Caco-2 (cell line): ENCODE measurements around the gene WLS. TPM values are rescaled to one million over a fixed set of nuclear protein-coding genes. Genes with fewer than 3 reads are reported as not detected.

Source experiments
- BruUV-seq: library from RNA; stranded (reverse); fragments of 400-500 nt; replicated peaks from 2 replicates; lab custom pipeline; 2021; lab: Mats Ljungman, UMichigan
- CTCF ChIA-PET: fragments of 300-600 bp; sonication (Branson Sonifier 250); formaldehyde crosslinking; loops from one replicate; lab custom pipeline; 2022; ENCODE audit warnings: antibody characterized with exemption; lab: Charles Lee
- POLR2A ChIA-PET: fragments of 300-600 bp; sonication (Branson Sonifier 250); formaldehyde crosslinking; loops from one replicate; lab custom pipeline; 2022; ENCODE audit warnings: antibody characterized with exemption; lab: Charles Lee
- DNase-seq, 2 experiments: peaks; one replicate each; pipeline versions ENCODE4 v3.0.0 to v3.0.0-alpha.2; 2020 to 2022
- H3K27me3 ChIP-seq: replicated peaks from 2 replicates; pipeline ENCODE4 v1.6.0; 2011; ENCODE audit warnings: low read length; ENCODE audit not compliant: control insufficient read depth, insufficient read depth
- H3K36me3 ChIP-seq: 2 replicates; pipeline ENCODE4 v1.5.1; 2011; ENCODE audit warnings: low read length; ENCODE audit not compliant: control insufficient read depth, insufficient read depth
- H3K4me1 ChIP-seq: fragments of 250-450 bp; sonication (Bioruptor Pico); 2 replicates; pipeline ENCODE4 v1.5.1; 2020; ENCODE audit warnings: mild to moderate bottlenecking
- H3K4me3 ChIP-seq: 2 replicates; pipeline ENCODE4 v1.5.1; 2011; ENCODE audit warnings: low read depth, mild to moderate bottlenecking, control low read depth, low read length
- H3K9me3 ChIP-seq: fragments of 250-450 bp; sonication (Bioruptor Pico); 2 replicates; pipeline ENCODE4 v1.5.1; 2020; ENCODE audit warnings: mild to moderate bottlenecking, moderate library complexity
- H3K27ac Mint-ChIP-seq: one replicate; pipeline ENCODE4 v1.8.0; 2022; ENCODE audit warnings: mixed read lengths; ENCODE audit not compliant: unreplicated experiment
- H3K27me3 Mint-ChIP-seq: one replicate; pipeline ENCODE4 v1.8.0; 2022; ENCODE audit warnings: mixed read lengths; ENCODE audit not compliant: insufficient read depth, unreplicated experiment
- H3K36me3 Mint-ChIP-seq: one replicate; pipeline ENCODE4 v1.8.0; 2022; ENCODE audit warnings: mild to moderate bottlenecking, mixed read lengths; ENCODE audit not compliant: insufficient read depth, unreplicated experiment
- H3K4me1 Mint-ChIP-seq: one replicate; pipeline ENCODE4 v1.8.0; 2022; ENCODE audit warnings: low read depth, mixed read lengths; ENCODE audit not compliant: unreplicated experiment
- H3K4me3 Mint-ChIP-seq: one replicate; pipeline ENCODE4 v1.8.0; 2022; ENCODE audit warnings: mild to moderate bottlenecking, moderate library complexity, mixed read lengths; ENCODE audit not compliant: unreplicated experiment
- H3K9me3 Mint-ChIP-seq: one replicate; pipeline ENCODE4 v1.8.0; 2022; ENCODE audit warnings: mixed read lengths; ENCODE audit not compliant: unreplicated experiment
- CTCF ChIP-seq, 2 experiments: fragments of 200-600 bp in 1 of 2; IDR thresholded peaks; 1 replicate in 1 of 2; 2 replicates in 1 of 2; pipeline versions ENCODE4 v1.5.1 to v1.8.0; 2011 to 2022; ENCODE audit warnings: antibody characterized with exemption in 1 of 2, control low read depth in 1 of 2, inconsistent platforms in 1 of 2, low read depth in 1 of 2, low read length in 1 of 2, mild to moderate bottlenecking in 1 of 2, moderate library complexity in 1 of 2; ENCODE audit not compliant: insufficient read depth in 1 of 2, severe bottlenecking in 1 of 2, unreplicated experiment in 1 of 2
- intact Hi-C: fragments of 100-400 bp; cut with micrococcal nuclease; formaldehyde crosslinking; loops from one replicate; pipeline ENCODE4 v1.10.0; 2022; ENCODE audit not compliant: unreplicated experiment
- total RNA-seq: library from RNA; stranded (reverse); gene quantifications from 2 replicates; pipeline ENCODE4 v1.2.3, GENCODE V29; 2022

The WLS gene
- total RNA-seq, 1 experiment from 2014 or later = 72.3 TPM

- Histone ChIP-seq H3K9me3 (no peaks in the 10 kb centered on the region), H3K4me3 (no peak overlapping the region), H3K36me3 (no peaks in the 10 kb centered on the region), H3K4me1 (no peaks in the 10 kb centered on the region), H3K27me3 (no peaks in the 10 kb centered on the region)
- peaks cover 7% of the 10 kb centered on the region for H3K4me1 Mint-ChIP-seq
- intact Hi-C loops = no loop called here
- TF ChIP-seq CTCF (IDR thresholded peaks at IDR 0.05; ENCODE audit: insufficient read depth in 1 of 2, low read depth in 1 of 2, low read length in 1 of 2, severe bottlenecking in 1 of 2, unreplicated experiment in 1 of 2) = no peak
- H3K36me3 Mint-ChIP-seq = peaks cover 13% of the 10 kb centered on the region
- H3K9me3 Mint-ChIP-seq = no peaks in the 10 kb centered on the region
- no peak overlapping the region for H3K4me3 Mint-ChIP-seq
- no TSS peak for BruUV-seq
- no peak overlapping the region for H3K27ac Mint-ChIP-seq
- DNase-seq = no peak
- CTCF ChIA-PET = no interaction called here
- POLR2A ChIA-PET = no interaction called here
- no peaks in the 10 kb centered on the region for H3K27me3 Mint-ChIP-seq
Observed at GRCh38 chr1:68227598-68227997, 4.7 kb downstream of the WLS start.

GRCh38 chr1:68225781-68226180 lies 6.5 kb downstream of the WLS start:
- CTCF ChIA-PET = no interaction called here
- H3K27me3 Mint-ChIP-seq = no peaks in the 10 kb centered on the region
- peaks cover 13% of the 10 kb centered on the region for H3K4me1 Mint-ChIP-seq
- POLR2A ChIA-PET = no interaction called here
- Histone ChIP-seq H3K36me3 (no peaks in the 10 kb centered on the region), H3K27me3 (no peaks in the 10 kb centered on the region), H3K4me1 (peaks cover 18% of the 10 kb centered on the region), H3K4me3 (no peak overlapping the region), H3K9me3 (no peaks in the 10 kb centered on the region)
- H3K36me3 Mint-ChIP-seq = peaks cover 7% of the 10 kb centered on the region
- intact Hi-C loops = no loop called here
- H3K4me3 Mint-ChIP-seq = no peak overlapping the region
- no TSS peak for BruUV-seq
- no peak overlapping the region for H3K27ac Mint-ChIP-seq
- no peak for TF ChIP-seq CTCF (IDR thresholded peaks at IDR 0.05; ENCODE audit: insufficient read depth in 1 of 2, low read depth in 1 of 2, low read length in 1 of 2, severe bottlenecking in 1 of 2, unreplicated experiment in 1 of 2)
- no peaks in the 10 kb centered on the region for H3K9me3 Mint-ChIP-seq
- no peak for DNase-seq

- H3K4me3 Mint-ChIP-seq = no peak overlapping the region
- no peaks in the 10 kb centered on the region for H3K27me3 Mint-ChIP-seq
- TF ChIP-seq CTCF (IDR thresholded peaks at IDR 0.05; ENCODE audit: insufficient read depth in 1 of 2, low read depth in 1 of 2, low read length in 1 of 2, severe bottlenecking in 1 of 2, unreplicated experiment in 1 of 2) = no peak
- Histone ChIP-seq H3K4me1 (peaks cover 34% of the 10 kb centered on the region), H3K9me3 (no peaks in the 10 kb centered on the region), H3K36me3 (no peaks in the 10 kb centered on the region), H3K4me3 (no peak overlapping the region), H3K27me3 (no peaks in the 10 kb centered on the region)
- ChIA-PET CTCF (no interaction called here), POLR2A (no interaction called here)
- H3K4me1 Mint-ChIP-seq = peaks cover 15% of the 10 kb centered on the region
- intact Hi-C loops = no loop called here
- no peak overlapping the region for H3K27ac Mint-ChIP-seq
- H3K36me3 Mint-ChIP-seq = peaks cover 8% of the 10 kb centered on the region
- no peak for DNase-seq
- H3K9me3 Mint-ChIP-seq = no peaks in the 10 kb centered on the region
- BruUV-seq = no TSS peak
Observed at GRCh38 chr1:68223687-68224086, 8.6 kb downstream of the WLS start.
